ENCODE measurements around the gene DHCR24.

DNA sequence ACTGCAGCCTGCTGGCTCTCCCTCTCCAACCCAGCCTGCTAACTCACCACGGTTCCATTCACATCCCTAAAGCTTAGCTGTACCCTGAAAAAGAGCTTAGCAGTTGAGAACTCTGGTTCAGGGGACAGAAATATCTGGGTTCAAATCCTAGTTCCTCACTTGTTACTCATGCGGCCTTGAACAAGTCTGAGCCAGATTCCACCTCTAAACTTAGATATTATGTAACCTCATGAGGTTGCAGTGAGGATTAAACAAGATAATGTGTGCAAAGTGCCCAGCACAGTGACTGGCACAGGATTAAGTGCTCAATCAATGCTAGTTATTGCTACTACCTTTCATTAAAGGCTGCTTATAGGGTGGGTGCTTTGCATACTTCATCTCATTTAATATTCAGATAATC, 41.3 kb upstream of the DHCR24 start:
- no peak for TF ChIP-seq POLR2AphosphoS5 (IDR thresholded peaks at IDR 0.05)
- TF ChIP-seq, protein P1, sequence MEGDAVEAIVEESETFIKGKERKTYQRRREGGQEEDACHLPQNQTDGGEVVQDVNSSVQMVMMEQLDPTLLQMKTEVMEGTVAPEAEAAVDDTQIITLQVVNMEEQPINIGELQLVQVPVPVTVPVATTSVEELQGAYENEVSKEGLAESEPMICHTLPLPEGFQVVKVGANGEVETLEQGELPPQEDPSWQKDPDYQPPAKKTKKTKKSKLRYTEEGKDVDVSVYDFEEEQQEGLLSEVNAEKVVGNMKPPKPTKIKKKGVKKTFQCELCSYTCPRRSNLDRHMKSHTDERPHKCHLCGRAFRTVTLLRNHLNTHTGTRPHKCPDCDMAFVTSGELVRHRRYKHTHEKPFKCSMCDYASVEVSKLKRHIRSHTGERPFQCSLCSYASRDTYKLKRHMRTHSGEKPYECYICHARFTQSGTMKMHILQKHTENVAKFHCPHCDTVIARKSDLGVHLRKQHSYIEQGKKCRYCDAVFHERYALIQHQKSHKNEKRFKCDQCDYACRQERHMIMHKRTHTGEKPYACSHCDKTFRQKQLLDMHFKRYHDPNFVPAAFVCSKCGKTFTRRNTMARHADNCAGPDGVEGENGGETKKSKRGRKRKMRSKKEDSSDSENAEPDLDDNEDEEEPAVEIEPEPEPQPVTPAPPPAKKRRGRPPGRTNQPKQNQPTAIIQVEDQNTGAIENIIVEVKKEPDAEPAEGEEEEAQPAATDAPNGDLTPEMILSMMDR (IDR thresholded peaks at IDR 0.05 in 8 of 11, conservative IDR thresholded peaks at IDR 0.05 in 3 of 11), result no peak

All from spleen (tissue), 7 donors.